WTC11 (cell line): Measurements from ENCODE around the gene HOXC11. TPM values are rescaled to one million over a fixed set of nuclear protein-coding genes. Genes with fewer than 3 reads are reported as not detected.

ENCODE experiments used
- ATAC-seq: fragments of 200-7000 bp; cut with Tn5 transposase; 2 replicates; pipeline ENCODE4 v1.10.0; 2021; ENCODE audit warnings: mild to moderate bottlenecking, moderate library complexity
- CTCF ChIA-PET: fragments of 300-600 bp; sonication (Branson Sonifier 250); formaldehyde crosslinking; loops from one replicate; lab custom pipeline; 2021; ENCODE audit warnings: antibody characterized with exemption; lab: Charles Lee
- POLR2A ChIA-PET: fragments of 350-600 bp; sonication (Branson Sonifier 250); formaldehyde crosslinking; loops from one replicate; lab custom pipeline; 2021; ENCODE audit warnings: antibody characterized with exemption; lab: Charles Lee
- DNase-seq: peaks from one replicate; pipeline ENCODE4 v3.0.0; 2021; ENCODE audit warnings: low spot score
- H3K27ac Mint-ChIP-seq: 2 replicates; pipeline ENCODE4 v1.8.0; 2021; ENCODE audit warnings: mixed read lengths
- H3K27me3 Mint-ChIP-seq: 2 replicates; pipeline ENCODE4 v1.8.0; 2021; ENCODE audit warnings: low read depth, mild to moderate bottlenecking, moderate library complexity, mixed read lengths
- H3K36me3 Mint-ChIP-seq: 2 replicates; pipeline ENCODE4 v1.8.0; 2021; ENCODE audit warnings: mixed read lengths
- H3K4me1 Mint-ChIP-seq: 2 replicates; pipeline ENCODE4 v1.8.0; 2022; ENCODE audit warnings: mixed read lengths
- H3K4me3 Mint-ChIP-seq: 2 replicates; pipeline ENCODE4 v1.8.0; 2021; ENCODE audit warnings: mild to moderate bottlenecking, moderate library complexity, mixed read lengths
- H3K9me3 Mint-ChIP-seq: 2 replicates; pipeline ENCODE4 v1.8.0; 2021; ENCODE audit warnings: mixed read lengths
- E2F4 ChIP-seq: sonication (generic); formaldehyde crosslinking; IDR thresholded peaks from 2 replicates; pipeline ENCODE4 v1.8.1; 2022; ENCODE audit warnings: low read depth, mild to moderate bottlenecking, moderate library complexity, missing genetic modification reagents, borderline replicate concordance
- HMGXB4 ChIP-seq: sonication (generic); formaldehyde crosslinking; IDR thresholded peaks from 2 replicates; pipeline ENCODE4 v1.8.1; 2023; ENCODE audit warnings: mild to moderate bottlenecking, moderate library complexity, missing genetic modification reagents
- JUN ChIP-seq: sonication (generic); formaldehyde crosslinking; IDR thresholded peaks from 2 replicates; pipeline ENCODE4 v1.8.0; 2023; ENCODE audit warnings: mild to moderate bottlenecking, missing genetic modification reagents
- MAX ChIP-seq: sonication (generic); formaldehyde crosslinking; IDR thresholded peaks from 2 replicates; pipeline ENCODE4 v1.8.0; 2022; ENCODE audit warnings: mild to moderate bottlenecking, missing genetic modification reagents
- NFE2L1 ChIP-seq: sonication (generic); formaldehyde crosslinking; IDR thresholded peaks from 2 replicates; pipeline ENCODE4 v1.8.1; 2023; ENCODE audit warnings: missing genetic modification reagents
- RORB ChIP-seq: fragments of 250-450 bp; sonication (Bioruptor Pico); IDR thresholded peaks from 2 replicates; pipeline ENCODE4 v1.9.0; 2021; ENCODE audit warnings: mild to moderate bottlenecking
- ZNF281 ChIP-seq: sonication (generic); formaldehyde crosslinking; IDR thresholded peaks from 2 replicates; pipeline ENCODE4 v1.8.0; 2023; ENCODE audit warnings: mild to moderate bottlenecking, missing genetic modification reagents
- ZNF671 ChIP-seq: fragments of 250-450 bp; sonication (Bioruptor Pico); IDR thresholded peaks from 2 replicates; pipeline ENCODE4 v1.8.0; 2021; ENCODE audit warnings: mild to moderate bottlenecking
- total RNA-seq: library from RNA; stranded (reverse); gene quantifications from 3 replicates; pipeline ENCODE4 v1.2.3, GENCODE V29; 2021
- TF ChIP-seq, protein P1 (sequence below): sonication (generic); formaldehyde crosslinking; IDR thresholded peaks from 2 replicates; pipeline ENCODE4 v1.8.1; 2022; ENCODE audit warnings: low read depth, missing genetic modification reagents, borderline replicate concordance
- TF ChIP-seq, protein P2 (sequence below): sonication (generic); formaldehyde crosslinking; IDR thresholded peaks from 2 replicates; pipeline ENCODE4 v1.8.0; 2022; ENCODE audit warnings: mild to moderate bottlenecking, missing genetic modification reagents
- TF ChIP-seq, protein P3 (sequence below): fragments of 250-450 bp; sonication (Bioruptor Pico); IDR thresholded peaks from 2 replicates; pipeline ENCODE4 v1.9.0; 2021; ENCODE audit warnings: mild to moderate bottlenecking

HOXC11 gene
- total RNA-seq, 1 experiment from 2014 or later: not detected

GRCh38 chr12:53938326-53939140 lies 34.4 kb upstream of the HOXC11 start, which contains the start of gene HOXC13 (continued):
- no peak for TF ChIP-seq E2F4 (CRISPR knock-in tag)
- TF ChIP-seq ZNF671 (CRISPR knock-in tag): no peak
- TF ChIP-seq RORB: no peak
- peak; percentile 61; the same call in 1 of the 2 replicates for TF ChIP-seq MAX
- TF ChIP-seq, protein P1, sequence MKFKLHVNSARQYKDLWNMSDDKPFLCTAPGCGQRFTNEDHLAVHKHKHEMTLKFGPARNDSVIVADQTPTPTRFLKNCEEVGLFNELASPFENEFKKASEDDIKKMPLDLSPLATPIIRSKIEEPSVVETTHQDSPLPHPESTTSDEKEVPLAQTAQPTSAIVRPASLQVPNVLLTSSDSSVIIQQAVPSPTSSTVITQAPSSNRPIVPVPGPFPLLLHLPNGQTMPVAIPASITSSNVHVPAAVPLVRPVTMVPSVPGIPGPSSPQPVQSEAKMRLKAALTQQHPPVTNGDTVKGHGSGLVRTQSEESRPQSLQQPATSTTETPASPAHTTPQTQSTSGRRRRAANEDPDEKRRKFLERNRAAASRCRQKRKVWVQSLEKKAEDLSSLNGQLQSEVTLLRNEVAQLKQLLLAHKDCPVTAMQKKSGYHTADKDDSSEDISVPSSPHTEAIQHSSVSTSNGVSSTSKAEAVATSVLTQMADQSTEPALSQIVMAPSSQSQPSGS (CRISPR knock-in tag): no peak
- TF ChIP-seq HMGXB4 (CRISPR knock-in tag): no peak
- TF ChIP-seq, protein P2, sequence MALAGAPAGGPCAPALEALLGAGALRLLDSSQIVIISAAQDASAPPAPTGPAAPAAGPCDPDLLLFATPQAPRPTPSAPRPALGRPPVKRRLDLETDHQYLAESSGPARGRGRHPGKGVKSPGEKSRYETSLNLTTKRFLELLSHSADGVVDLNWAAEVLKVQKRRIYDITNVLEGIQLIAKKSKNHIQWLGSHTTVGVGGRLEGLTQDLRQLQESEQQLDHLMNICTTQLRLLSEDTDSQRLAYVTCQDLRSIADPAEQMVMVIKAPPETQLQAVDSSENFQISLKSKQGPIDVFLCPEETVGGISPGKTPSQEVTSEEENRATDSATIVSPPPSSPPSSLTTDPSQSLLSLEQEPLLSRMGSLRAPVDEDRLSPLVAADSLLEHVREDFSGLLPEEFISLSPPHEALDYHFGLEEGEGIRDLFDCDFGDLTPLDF (CRISPR knock-in tag): no peak

DNA sequence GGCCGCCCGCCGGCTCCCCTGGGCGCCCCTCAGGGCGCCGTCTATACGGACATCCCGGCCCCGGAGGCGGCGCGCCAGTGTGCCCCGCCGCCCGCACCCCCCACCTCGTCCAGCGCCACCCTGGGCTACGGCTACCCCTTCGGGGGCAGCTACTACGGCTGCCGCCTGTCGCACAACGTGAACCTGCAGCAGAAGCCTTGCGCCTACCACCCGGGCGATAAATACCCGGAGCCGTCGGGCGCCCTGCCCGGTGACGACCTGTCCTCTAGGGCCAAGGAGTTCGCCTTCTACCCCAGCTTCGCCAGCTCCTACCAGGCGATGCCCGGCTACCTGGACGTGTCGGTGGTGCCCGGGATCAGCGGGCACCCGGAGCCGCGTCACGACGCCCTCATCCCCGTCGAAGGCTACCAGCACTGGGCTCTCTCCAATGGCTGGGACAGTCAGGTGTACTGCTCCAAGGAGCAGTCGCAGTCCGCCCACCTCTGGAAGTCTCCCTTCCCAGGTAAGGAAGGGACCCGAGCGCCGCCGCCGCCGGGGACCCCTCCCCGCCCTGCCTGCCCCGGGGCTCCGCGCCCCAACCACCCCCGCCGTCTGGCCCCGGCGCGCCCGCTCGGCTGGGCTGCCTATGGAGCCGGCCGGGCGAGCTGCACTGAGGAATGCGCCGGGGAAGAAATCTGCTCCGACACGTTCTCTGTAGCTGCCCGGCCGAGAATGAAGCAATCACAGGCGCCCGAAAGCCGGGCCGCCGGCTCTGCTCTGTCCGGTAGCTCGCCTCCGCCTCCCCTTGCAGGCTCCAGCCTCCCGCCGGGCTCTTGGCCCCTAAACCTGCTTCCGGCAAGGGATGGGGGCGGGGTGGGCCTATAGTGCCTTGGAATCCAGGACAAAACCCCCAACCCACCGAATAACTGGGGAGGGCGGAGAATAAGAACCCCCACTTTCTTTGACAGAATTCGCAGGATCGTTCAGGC lies 33.5 kb upstream of the HOXC11 start:
- peak overlapping the region; percentile 53 for H3K4me3 Mint-ChIP-seq
- ATAC-seq (peak; percentile 17), DNase-seq (peak; percentile 71)
- H3K4me1 Mint-ChIP-seq: peaks cover 21% of the 10 kb centered on the region
- H3K36me3 Mint-ChIP-seq: no peaks in the 10 kb centered on the region
- ChIA-PET CTCF (interaction anchor here (0.9 to 2.7 kb wide), 8 partner anchors 12 to 196 kb away, joined by 3 to 10 read pairs (median 5); partner anchors contain the start of gene HOXC10), POLR2A (interaction anchor here (1.4 kb wide), 1 partner anchor 14 kb away, joined by 4 read pairs; no protein-coding TSS in a partner anchor)
- peaks cover 99% of the 10 kb centered on the region for H3K27me3 Mint-ChIP-seq
- H3K9me3 Mint-ChIP-seq: no peaks in the 10 kb centered on the region
- no peak overlapping the region for H3K27ac Mint-ChIP-seq
- TF ChIP-seq, protein P3, sequence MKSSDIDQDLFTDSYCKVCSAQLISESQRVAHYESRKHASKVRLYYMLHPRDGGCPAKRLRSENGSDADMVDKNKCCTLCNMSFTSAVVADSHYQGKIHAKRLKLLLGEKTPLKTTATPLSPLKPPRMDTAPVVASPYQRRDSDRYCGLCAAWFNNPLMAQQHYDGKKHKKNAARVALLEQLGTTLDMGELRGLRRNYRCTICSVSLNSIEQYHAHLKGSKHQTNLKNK (CRISPR knock-in tag): no peak
- TF ChIP-seq JUN (no peak), NFE2L1 (CRISPR knock-in tag) (no peak), ZNF281 (CRISPR knock-in tag) (no peak)
